ENCODE results near the gene TTI1. TPM values are rescaled to one million over a fixed set of nuclear protein-coding genes. Genes with fewer than 3 reads are reported as not detected.
A peak's percentile ranks its signal among the peaks of the same experiment; 100 is the strongest.

The TTI1 gene
- total RNA-seq, 1 donor from 2014 or later, result 13.4 TPM

GRCh38 chr20:37995856-37996605, 37.2 kb downstream of the TTI1 start:
- TF ChIP-seq EZH2 (IDR thresholded peaks at IDR 0.05; ENCODE audit: insufficient read depth, low read length), result no peak
- TF ChIP-seq, protein P1, sequence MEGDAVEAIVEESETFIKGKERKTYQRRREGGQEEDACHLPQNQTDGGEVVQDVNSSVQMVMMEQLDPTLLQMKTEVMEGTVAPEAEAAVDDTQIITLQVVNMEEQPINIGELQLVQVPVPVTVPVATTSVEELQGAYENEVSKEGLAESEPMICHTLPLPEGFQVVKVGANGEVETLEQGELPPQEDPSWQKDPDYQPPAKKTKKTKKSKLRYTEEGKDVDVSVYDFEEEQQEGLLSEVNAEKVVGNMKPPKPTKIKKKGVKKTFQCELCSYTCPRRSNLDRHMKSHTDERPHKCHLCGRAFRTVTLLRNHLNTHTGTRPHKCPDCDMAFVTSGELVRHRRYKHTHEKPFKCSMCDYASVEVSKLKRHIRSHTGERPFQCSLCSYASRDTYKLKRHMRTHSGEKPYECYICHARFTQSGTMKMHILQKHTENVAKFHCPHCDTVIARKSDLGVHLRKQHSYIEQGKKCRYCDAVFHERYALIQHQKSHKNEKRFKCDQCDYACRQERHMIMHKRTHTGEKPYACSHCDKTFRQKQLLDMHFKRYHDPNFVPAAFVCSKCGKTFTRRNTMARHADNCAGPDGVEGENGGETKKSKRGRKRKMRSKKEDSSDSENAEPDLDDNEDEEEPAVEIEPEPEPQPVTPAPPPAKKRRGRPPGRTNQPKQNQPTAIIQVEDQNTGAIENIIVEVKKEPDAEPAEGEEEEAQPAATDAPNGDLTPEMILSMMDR (IDR thresholded peaks at IDR 0.05; ENCODE audit: insufficient read depth, low read depth, low read length), result no peak
- Histone ChIP-seq H3K27me3 (ENCODE audit: insufficient read depth, low read length) (no peaks in the 10 kb centered on the region), H3K36me3 (ENCODE audit: insufficient read depth, low read length) (peaks cover 17% of the 10 kb centered on the region), H3K4me1 (ENCODE audit: insufficient read depth, low read length) (peaks cover 40% of the 10 kb centered on the region), H3K79me2 (ENCODE audit: insufficient read depth, low read length) (no peaks in the 10 kb centered on the region), H3K9ac (ENCODE audit: low read length) (no peak overlapping the region), H3K27ac (ENCODE audit: low read depth, low read length) (no peak overlapping the region), H2AFZ (ENCODE audit: low read depth, low read length) (no peak overlapping the region), H3K4me2 (ENCODE audit: low read length) (no peak overlapping the region), H3K4me3 (ENCODE audit: insufficient read depth, low read depth, low read length) (no peak overlapping the region), H3K9me3 (ENCODE audit: insufficient read depth, low read depth, low read length) (no peaks in the 10 kb centered on the region), H4K20me1 (ENCODE audit: insufficient read depth, low read length) (peaks cover 12% of the 10 kb centered on the region)
- H3K4me1 Mint-ChIP-seq (ENCODE audit: low read depth, unreplicated experiment), result peaks cover 36% of the 10 kb centered on the region
- DNase-seq (ENCODE audit: low read depth) (no peak), FAIRE-seq (no peak)
- H3K36me3 Mint-ChIP-seq (ENCODE audit: low read depth, unreplicated experiment), result peaks cover 23% of the 10 kb centered on the region
- H3K4me3 Mint-ChIP-seq (ENCODE audit: unreplicated experiment), result no peak overlapping the region
- H3K27ac Mint-ChIP-seq (ENCODE audit: unreplicated experiment), result no peak overlapping the region
- H3K27me3 Mint-ChIP-seq (ENCODE audit: low read depth, unreplicated experiment), result no peaks in the 10 kb centered on the region
- no peaks in the 10 kb centered on the region for H3K9me3 Mint-ChIP-seq (ENCODE audit: unreplicated experiment)

DNA sequence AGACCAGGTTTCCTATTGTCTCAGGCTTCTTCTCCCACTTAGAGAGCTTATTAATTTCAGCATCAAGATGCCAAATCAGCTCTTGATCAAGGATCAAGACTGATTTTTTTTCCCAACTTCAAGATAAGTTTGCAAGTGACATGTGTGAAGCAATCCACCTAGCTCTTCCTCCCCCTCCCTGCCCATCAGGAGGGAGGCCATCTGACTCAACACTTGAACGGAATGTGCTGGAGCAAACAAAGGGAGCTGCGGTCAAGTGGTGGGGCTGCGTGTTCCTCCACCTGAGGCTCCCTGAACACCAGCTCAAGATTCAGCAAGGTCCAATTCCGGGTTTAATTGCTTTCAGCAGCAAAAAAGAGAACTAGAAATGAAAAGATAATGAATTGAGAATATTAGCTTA, 38.7 kb downstream of the TTI1 start:
- peak; percentile 83 for DNase-seq (ENCODE audit: low read depth)

More for the DNA sequence above, 38.7 kb downstream of the TTI1 start:
- peaks cover 39% of the 10 kb centered on the region for H3K4me1 Mint-ChIP-seq (ENCODE audit: low read depth, unreplicated experiment)
- peak overlapping the region; percentile 25 for H3K4me2 ChIP-seq (ENCODE audit: low read length)
- no peak for TF ChIP-seq EZH2 (IDR thresholded peaks at IDR 0.05; ENCODE audit: insufficient read depth, low read length)
- TF ChIP-seq, protein P1 (IDR thresholded peaks at IDR 0.05; ENCODE audit: insufficient read depth, low read depth, low read length), result no peak
- no peak overlapping the region for H3K27ac Mint-ChIP-seq (ENCODE audit: unreplicated experiment)
- peaks cover 19% of the 10 kb centered on the region for H3K36me3 Mint-ChIP-seq (ENCODE audit: low read depth, unreplicated experiment)
- no peaks in the 10 kb centered on the region for H3K27me3 ChIP-seq (ENCODE audit: insufficient read depth, low read length)
- H3K27ac ChIP-seq (ENCODE audit: low read depth, low read length), result no peak overlapping the region
- H3K4me3 Mint-ChIP-seq (ENCODE audit: unreplicated experiment), result peak overlapping the region; percentile 21
- no peak overlapping the region for H2AFZ ChIP-seq (ENCODE audit: low read depth, low read length)
- H3K4me1 ChIP-seq (ENCODE audit: insufficient read depth, low read length), result peaks cover 49% of the 10 kb centered on the region
- FAIRE-seq, result no peak
- H3K4me3 ChIP-seq (ENCODE audit: insufficient read depth, low read depth, low read length), result no peak overlapping the region
- H3K27me3 Mint-ChIP-seq (ENCODE audit: low read depth, unreplicated experiment), result no peaks in the 10 kb centered on the region
- peak overlapping the region; percentile 9 for H3K9ac ChIP-seq (ENCODE audit: low read length)
- peaks cover 13% of the 10 kb centered on the region for H3K36me3 ChIP-seq (ENCODE audit: insufficient read depth, low read length)
- peaks cover 19% of the 10 kb centered on the region for H4K20me1 ChIP-seq (ENCODE audit: insufficient read depth, low read length)
- no peaks in the 10 kb centered on the region for H3K79me2 ChIP-seq (ENCODE audit: insufficient read depth, low read length)
- H3K9me3 ChIP-seq (ENCODE audit: insufficient read depth, low read depth, low read length), result no peaks in the 10 kb centered on the region
- H3K9me3 Mint-ChIP-seq (ENCODE audit: unreplicated experiment), result no peaks in the 10 kb centered on the region
